IPS DF 4.7 (cell line): ENCODE data around the gene MAPK8IP3.
"Not testable (repeated sequence)": the region's sequence is repeated elsewhere in the genome, so short reads cannot be mapped to it uniquely, and the experiment has no call there.

Source experiments
- DNase-seq: peaks from one replicate; pipeline ENCODE4 v3.0.0-alpha.2; 2013; ENCODE audit warnings: low spot score; ENCODE audit errors: extremely low read depth

MAPK8IP3 gene

GRCh38 chr16:1786242-1787055 is 80.5 kb downstream of the MAPK8IP3 start:
- DNase-seq = no peak

- no peak for DNase-seq
Measured at GRCh38 chr16:1787056-1787321, 81.0 kb downstream of the MAPK8IP3 start.

- DNase-seq = no peak
Measured at GRCh38 chr16:1787322-1788094, 81.5 kb downstream of the MAPK8IP3 start.

GRCh38 chr16:1788095-1788707 is 82.2 kb downstream of the MAPK8IP3 start:
- no peak for DNase-seq

- DNase-seq = no peak
Measured at GRCh38 chr16:1788708-1789100, 82.7 kb downstream of the MAPK8IP3 start.

- DNase-seq = no peak
Measured at GRCh38 chr16:1789643-1790045, 83.6 kb downstream of the MAPK8IP3 start.

GRCh38 chr16:1790261-1790610 is 84.2 kb downstream of the MAPK8IP3 start:
- DNase-seq = no peak

GRCh38 chr16:1790611-1791255 is 84.7 kb downstream of the MAPK8IP3 start:
- no peak for DNase-seq

GRCh38 chr16:1791256-1791942 is 85.4 kb downstream of the MAPK8IP3 start:
- no peak for DNase-seq

GRCh38 chr16:1791943-1792812 is 86.2 kb downstream of the MAPK8IP3 start:
- no peak for DNase-seq

GRCh38 chr16:1792836-1793577 is 87.0 kb downstream of the MAPK8IP3 start:
- no peak for DNase-seq

GRCh38 chr16:1793578-1794220 is 87.7 kb downstream of the MAPK8IP3 start, which contains the start of gene IGFALS:
IGFALS (minus strand) TSS chr16:1793705; CDS start chr16:1793652, 53 bp downstream.
- DNase-seq = no peak

GRCh38 chr16:1794221-1794871 is 88.4 kb downstream of the MAPK8IP3 start:
- DNase-seq = no peak

GRCh38 chr16:1794908-1795666 is 89.1 kb downstream of the MAPK8IP3 start:
- no peak for DNase-seq

- not testable (repeated sequence) for DNase-seq
Measured at GRCh38 chr16:1799263-1799662, 93.3 kb downstream of the MAPK8IP3 start.

- DNase-seq = no peak
Measured at GRCh38 chr16:1800701-1801100, 94.7 kb downstream of the MAPK8IP3 start.

GRCh38 chr16:1807626-1808025 is 101.6 kb downstream of the MAPK8IP3 start:
- DNase-seq = no peak

- no peak for DNase-seq
Measured at GRCh38 chr16:1808691-1809090, 102.7 kb downstream of the MAPK8IP3 start.
